Right cardiac atrium (tissue), 5 donors: ENCODE measurements around the gene EDRF1. TPM values are rescaled to one million over a fixed set of nuclear protein-coding genes. Genes with fewer than 3 reads are reported as not detected.

Source experiments
- ATAC-seq, 2 donors: fragments of 200-7000 bp; cut with Tn5 transposase; one replicate each; pipeline versions ENCODE4 v1.8.0 to v1.9.1; 2020; ENCODE audit warnings: moderate library complexity in 2 of 2, mild to moderate bottlenecking in 1 of 2
- DNase-seq, 3 donors: peaks; one replicate each; pipeline ENCODE4 v3.0.0-alpha.2; 2020
- H3K27ac ChIP-seq: one replicate; pipeline ENCODE4 v1.5.1; 2013; ENCODE audit warnings: mild to moderate bottlenecking, low read length, control low read depth, moderate library complexity
- H3K27me3 ChIP-seq: one replicate; pipeline ENCODE4 v1.6.1; 2013; ENCODE audit not compliant: control insufficient read depth, insufficient read depth
- H3K4me1 ChIP-seq: one replicate; pipeline ENCODE4 v1.6.1; 2013; ENCODE audit warnings: low read length; ENCODE audit not compliant: control insufficient read depth, insufficient read depth
- H3K4me3 ChIP-seq: one replicate; pipeline ENCODE4 v1.5.1; 2013; ENCODE audit warnings: low read length, control low read depth
- H3K9me3 ChIP-seq: one replicate; pipeline ENCODE4 v1.6.1; 2013; ENCODE audit warnings: low read length; ENCODE audit not compliant: control insufficient read depth
- WGBS: extraction: QIAGEN DNeasy Blood & Tissue Kit; methylation state at CpG from one replicate; pipeline ENCODE4 v1.1.7; 2013; 5-methylcytosine and 5-hydroxymethylcytosine counted together
- intact Hi-C, 4 donors: fragments of 100-400 bp; cut with DNase I; formaldehyde crosslinking; loops; one replicate each; pipeline versions ENCODE4 v1.11.0 to v1.14.0; 2022 to 2023
- polyA plus RNA-seq: library from polyadenylated mRNA; stranded (reverse); fragments of 200-250 nt; gene quantifications from one replicate; pipeline ENCODE4 v1.2.3, GENCODE V29; 2013
- total RNA-seq, 4 donors: library from RNA; stranded (reverse); fragmentation: NEBNext Ultra II Directional; extraction: Animal tissue kit (Norgen Biotek cat#: 25700); gene quantifications; one replicate each; pipeline ENCODE4 v1.2.1, GENCODE V29; 2021
- donor health status: healthy with polysubstance abuse.
- donor health status: DM: no; HTN: yes; CAD: no.
- donor health status: DM: no; HTN: no; CAD: no.
- donor health status: DM: no; HTN: yes; CAD: no; lungs with severe emphysema.
- donor health status: DM: yes; HTN: yes; CAD: no.

Gene EDRF1
- total and polyA plus RNA-seq, 5 donors: 10.8 to 14.7 (median 13.8) TPM

- no peaks in the 10 kb centered on the region for H3K9me3 ChIP-seq
- intact Hi-C loops: no loop called here
- H3K27me3 ChIP-seq: no peaks in the 10 kb centered on the region
- ATAC-seq (no peak), DNase-seq (no peak)
- 92% methylated on average over 5 of the region's 5 CpGs for WGBS
- H3K4me1 ChIP-seq: no peaks in the 10 kb centered on the region
- H3K4me3 ChIP-seq: no peak overlapping the region
- H3K27ac ChIP-seq: no peak overlapping the region
These were observed 18.7 kb downstream of the EDRF1 start for GRCh38 chr10:125738206-125738605.

- Histone ChIP-seq H3K27ac (no peak overlapping the region), H3K27me3 (no peaks in the 10 kb centered on the region), H3K4me1 (no peaks in the 10 kb centered on the region), H3K4me3 (no peak overlapping the region), H3K9me3 (no peaks in the 10 kb centered on the region)
- intact Hi-C loops: no loop called here
- WGBS: 86% methylated on average over 7 of the region's 7 CpGs
- no peak for ATAC-seq
- no peak for DNase-seq
These were observed 20.6 kb downstream of the EDRF1 start for GRCh38 chr10:125739994-125740679.

- Histone ChIP-seq H3K4me1 (no peaks in the 10 kb centered on the region), H3K27ac (no peak overlapping the region), H3K27me3 (no peaks in the 10 kb centered on the region), H3K9me3 (no peaks in the 10 kb centered on the region), H3K4me3 (no peak overlapping the region)
- ATAC-seq (no peak), DNase-seq (no peak)
- intact Hi-C loops: no loop called here
- WGBS: 56% methylated on average over 2 of the region's 2 CpGs
These were observed 23.0 kb downstream of the EDRF1 start for GRCh38 chr10:125742465-125742864.

GRCh38 chr10:125744909-125745308 is 25.4 kb downstream of the EDRF1 start:
- intact Hi-C loops: no loop called here
- Histone ChIP-seq H3K9me3 (no peaks in the 10 kb centered on the region), H3K27me3 (no peaks in the 10 kb centered on the region), H3K4me3 (no peak overlapping the region), H3K4me1 (no peaks in the 10 kb centered on the region), H3K27ac (no peak overlapping the region)
- no peak for DNase-seq
- no peak for ATAC-seq
- WGBS: 95% methylated on average over 2 of the region's 2 CpGs

DNA sequence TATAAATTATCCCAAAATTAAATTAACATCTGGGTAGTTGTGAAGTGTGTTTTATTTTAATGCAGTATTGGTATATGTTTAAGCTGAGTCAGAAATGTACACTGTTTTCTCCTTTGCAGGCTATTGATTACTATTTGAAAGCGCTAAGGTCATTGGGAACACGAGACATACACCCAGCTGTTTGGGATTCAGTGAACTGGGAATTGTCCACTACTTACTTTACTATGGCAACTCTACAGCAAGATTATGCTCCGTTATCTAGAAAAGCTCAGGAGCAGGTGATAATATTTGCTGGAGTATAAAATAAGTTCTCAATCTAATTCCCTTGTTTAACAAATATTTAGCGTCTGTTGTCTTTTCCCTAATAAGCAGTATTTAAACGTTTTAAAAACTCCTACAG is 27.9 kb downstream of the EDRF1 start:
- H3K4me3 ChIP-seq: no peak overlapping the region
- H3K9me3 ChIP-seq: no peaks in the 10 kb centered on the region
- no peak overlapping the region for H3K27ac ChIP-seq
- WGBS: 93% methylated on average over 5 of the region's 5 CpGs
- H3K27me3 ChIP-seq: no peaks in the 10 kb centered on the region
- DNase-seq (no peak), ATAC-seq (no peak)
- H3K4me1 ChIP-seq: no peaks in the 10 kb centered on the region
- intact Hi-C loops: no loop called here

- no peak for DNase-seq
- Histone ChIP-seq H3K4me1 (peaks cover 1% of the 10 kb centered on the region), H3K27me3 (no peaks in the 10 kb centered on the region), H3K9me3 (no peaks in the 10 kb centered on the region), H3K4me3 (no peak overlapping the region), H3K27ac (no peak overlapping the region)
- WGBS: 77% methylated on average over 5 of the region's 5 CpGs
- ATAC-seq: no peak
- intact Hi-C loops: no loop called here
These were observed 36.7 kb downstream of the EDRF1 start for GRCh38 chr10:125756196-125756595.

- H3K27ac ChIP-seq: no peak overlapping the region
- intact Hi-C loops: no loop called here
- peaks cover 1% of the 10 kb centered on the region for H3K4me1 ChIP-seq
- H3K9me3 ChIP-seq: no peaks in the 10 kb centered on the region
- no peak overlapping the region for H3K4me3 ChIP-seq
- H3K27me3 ChIP-seq: no peaks in the 10 kb centered on the region
- ATAC-seq (no peak), DNase-seq (no peak)
- 92% methylated on average over 5 of the region's 5 CpGs for WGBS
These were observed 37.5 kb downstream of the EDRF1 start for GRCh38 chr10:125756853-125757487.

DNA sequence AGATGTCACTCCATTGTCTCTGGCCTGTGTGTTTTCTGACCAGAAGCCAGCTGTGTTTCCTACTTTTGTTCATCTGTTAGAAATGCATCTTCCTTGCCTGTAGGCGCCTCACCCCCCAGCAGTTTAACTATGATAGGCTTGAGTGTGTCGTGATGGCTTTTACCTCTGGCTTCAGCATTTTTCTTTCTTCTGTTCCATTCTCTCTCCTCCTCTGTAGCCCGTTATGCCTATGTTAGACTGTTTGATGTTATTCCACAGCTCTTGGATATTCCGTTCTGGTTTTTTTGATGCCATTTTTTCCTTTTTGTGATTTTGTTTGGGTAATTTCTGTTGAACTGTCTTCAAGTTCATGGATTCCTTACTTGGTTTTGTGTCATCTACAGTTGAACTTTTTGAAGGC is 38.2 kb downstream of the EDRF1 start:
- Histone ChIP-seq H3K9me3 (no peaks in the 10 kb centered on the region), H3K27me3 (no peaks in the 10 kb centered on the region), H3K4me1 (peaks cover 1% of the 10 kb centered on the region), H3K27ac (no peak overlapping the region), H3K4me3 (no peak overlapping the region)
- ATAC-seq (no peak), DNase-seq (no peak)
- 88% methylated on average over 4 of the region's 4 CpGs for WGBS
- intact Hi-C loops: no loop called here

DNA sequence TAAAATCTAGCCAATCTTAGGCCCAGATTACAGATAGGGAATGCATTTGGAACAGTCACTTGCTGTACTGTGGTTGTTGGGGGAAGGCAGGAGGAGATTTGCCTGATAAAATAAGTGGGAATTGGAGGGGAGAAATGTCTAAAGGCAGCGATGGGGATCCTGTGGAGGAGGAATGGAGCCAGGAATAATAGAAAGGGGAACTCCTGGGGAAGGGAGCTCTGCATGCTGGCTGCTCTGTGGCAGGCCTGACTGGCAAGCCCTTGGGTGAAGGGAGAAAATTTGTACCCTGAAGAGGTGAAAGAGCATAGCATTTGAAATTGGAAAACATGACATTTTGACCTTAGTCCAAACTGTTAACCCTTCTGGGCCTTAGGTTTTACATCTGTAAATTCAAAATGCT is 42.5 kb downstream of the EDRF1 start:
- DNase-seq: no peak
- no peak overlapping the region for H3K4me3 ChIP-seq
- no peaks in the 10 kb centered on the region for H3K27me3 ChIP-seq
- intact Hi-C loops: no loop called here
- H3K4me1 ChIP-seq: peaks cover 1% of the 10 kb centered on the region
- 38% methylated on average over 1 of the region's 1 CpG for WGBS
- H3K27ac ChIP-seq: no peak overlapping the region
- ATAC-seq: no peak
- H3K9me3 ChIP-seq: no peaks in the 10 kb centered on the region

DNA sequence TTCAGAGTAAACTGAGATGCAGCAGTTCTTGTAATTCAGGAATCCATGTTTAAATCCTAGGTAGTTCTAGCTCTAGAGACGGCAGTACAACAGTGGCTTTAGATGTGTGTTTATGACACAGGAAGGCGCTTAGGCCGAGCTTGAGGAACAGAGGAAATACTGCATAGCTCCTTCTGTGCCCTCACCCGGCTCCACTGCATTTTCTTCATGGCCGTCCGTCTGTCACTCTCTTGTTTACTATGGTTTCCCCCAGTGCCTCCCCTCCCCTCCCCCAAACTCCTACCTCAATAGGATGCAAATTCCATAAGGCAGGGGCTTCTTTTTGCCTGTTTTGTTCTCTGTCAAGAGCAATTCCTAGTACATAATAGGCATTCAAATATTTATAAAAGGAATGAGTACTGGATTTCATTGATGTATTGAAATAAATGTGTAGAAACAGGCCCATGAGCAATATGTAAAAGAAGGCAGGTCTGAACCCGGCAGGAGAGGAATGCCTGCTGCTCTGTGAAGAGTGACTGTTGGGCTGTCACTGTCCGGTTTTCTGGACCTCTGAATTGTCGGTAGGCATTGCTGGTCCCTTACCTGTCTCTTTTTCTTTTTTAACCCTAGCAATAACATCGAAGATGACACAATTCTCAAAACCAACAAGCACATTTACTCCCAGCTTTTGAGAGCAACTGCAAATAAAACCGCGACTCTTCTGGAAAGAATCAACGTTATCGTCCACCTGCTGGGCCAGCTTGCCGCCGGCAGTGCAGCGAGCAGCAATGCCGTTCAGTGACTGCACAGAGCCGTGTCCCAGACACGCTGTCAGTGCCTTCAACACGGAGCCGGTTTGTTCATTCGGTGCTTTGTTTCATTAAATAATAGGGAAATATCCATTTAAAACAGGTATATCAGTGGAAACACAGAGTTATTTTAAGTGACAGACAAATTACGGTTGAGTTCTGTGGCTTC is 43.5 kb downstream of the EDRF1 start:
- Histone ChIP-seq H3K9me3 (no peaks in the 10 kb centered on the region), H3K27me3 (no peaks in the 10 kb centered on the region), H3K4me1 (peaks cover 2% of the 10 kb centered on the region), H3K27ac (no peak overlapping the region), H3K4me3 (no peak overlapping the region)
- 89% methylated on average over 24 of the region's 24 CpGs for WGBS
- DNase-seq (no peak), ATAC-seq (no peak)
- intact Hi-C loops: no loop called here

- intact Hi-C loops: no loop called here
- no peak for ATAC-seq
- 95% methylated on average over 2 of the region's 2 CpGs for WGBS
- DNase-seq: no peak
- Histone ChIP-seq H3K27ac (no peak overlapping the region), H3K4me3 (no peak overlapping the region), H3K4me1 (peaks cover 2% of the 10 kb centered on the region), H3K9me3 (no peaks in the 10 kb centered on the region), H3K27me3 (no peaks in the 10 kb centered on the region)
These were observed 46.3 kb downstream of the EDRF1 start for GRCh38 chr10:125765835-125766234.
